Sciatic nerve (tissue), 2 donors: Measurements from ENCODE around the gene FBXW5. TPM values are rescaled to one million over a fixed set of nuclear protein-coding genes. Genes with fewer than 3 reads are reported as not detected.

Experiments
- ATAC-seq: fragments of 200-7000 bp; cut with Tn5 transposase; one replicate; pipeline ENCODE4 v1.9.1; 2020; ENCODE audit warnings: mild to moderate bottlenecking, moderate library complexity
- DNase-seq: peaks from one replicate; pipeline ENCODE4 v3.0.0-alpha.2; 2020; ENCODE audit warnings: low spot score
- intact Hi-C: fragments of 100-400 bp; cut with DNase I; formaldehyde crosslinking; loops from one replicate; pipeline ENCODE4 v1.14.2; 2022
- total RNA-seq: library from RNA; stranded (reverse); fragmentation: NEBNext Ultra II Directional; extraction: Animal tissue kit (Norgen Biotek cat#: 25700); gene quantifications from one replicate; pipeline ENCODE4 v1.2.1, GENCODE V29; 2021
- donor health status: DM: no; HTN: no; CAD: no.
- donor health status: DM: no; HTN: no; CAD: no.

FBXW5 gene
- 59.9 TPM for total RNA-seq

- ATAC-seq (peak; percentile 84), DNase-seq (peak; percentile 96)
- intact Hi-C loops, result loop anchor here (5.0 kb wide), 1 partner anchor 93 kb away; no protein-coding TSS in a partner anchor
These were observed at the start of gene FBXW5, which contains the start of gene C8G for GRCh38 chr9:136944519-136945332. FBXW5 (minus strand) TSS chr9:136944738; CDS start chr9:136944083, 655 bp downstream. C8G (plus strand) TSS chr9:136945243; CDS start chr9:136945321, 78 bp downstream.

- intact Hi-C loops, result no loop called here
- DNase-seq (no peak), ATAC-seq (no peak)
These were observed 48.4 kb upstream of the FBXW5 start for GRCh38 chr9:136992819-136993369.

GRCh38 chr9:136991993-136992818 is 47.7 kb upstream of the FBXW5 start, which contains the start of gene PAXX:
PAXX (plus strand) TSS chr9:136992422; CDS start chr9:136992444, 22 bp downstream.
- ATAC-seq (peak; percentile 93), DNase-seq (peak; percentile 96)
- intact Hi-C loops, result no loop called here

- ATAC-seq (no peak), DNase-seq (no peak)
- intact Hi-C loops, result no loop called here
These were observed 45.8 kb upstream of the FBXW5 start for GRCh38 chr9:136990242-136990911.

- ATAC-seq (no peak), DNase-seq (no peak)
- intact Hi-C loops, result no loop called here
These were observed 44.3 kb upstream of the FBXW5 start for GRCh38 chr9:136988872-136989271.

GRCh38 chr9:136985853-136986252 is 41.3 kb upstream of the FBXW5 start:
- ATAC-seq (no peak), DNase-seq (no peak)
- intact Hi-C loops, result no loop called here

GRCh38 chr9:136985027-136985602 is 40.6 kb upstream of the FBXW5 start:
- intact Hi-C loops, result no loop called here
- DNase-seq (no peak), ATAC-seq (no peak)

GRCh38 chr9:136984464-136985026 is 40.0 kb upstream of the FBXW5 start:
- DNase-seq (no peak), ATAC-seq (no peak)
- intact Hi-C loops, result no loop called here

- ATAC-seq (no peak), DNase-seq (no peak)
- intact Hi-C loops, result no loop called here
These were observed 39.2 kb upstream of the FBXW5 start for GRCh38 chr9:136983656-136984314.

GRCh38 chr9:136983167-136983566 is 38.6 kb upstream of the FBXW5 start:
- intact Hi-C loops, result no loop called here
- ATAC-seq (no peak), DNase-seq (no peak)

- ATAC-seq, result peak; percentile 1
- DNase-seq, result no peak
- intact Hi-C loops, result no loop called here
These were observed 37.9 kb upstream of the FBXW5 start, which contains the start of gene LCNL1 for GRCh38 chr9:136982232-136983051. LCNL1 (plus strand) TSS chr9:136982993; CDS start chr9:136983587, 594 bp downstream.

GRCh38 chr9:136981588-136982231 is 37.2 kb upstream of the FBXW5 start:
- intact Hi-C loops, result no loop called here
- DNase-seq (no peak), ATAC-seq (peak; percentile 2)

GRCh38 chr9:136980669-136981478 is 36.3 kb upstream of the FBXW5 start:
- no peak for DNase-seq
- no peak for ATAC-seq
- intact Hi-C loops, result no loop called here

- ATAC-seq (no peak), DNase-seq (no peak)
- intact Hi-C loops, result no loop called here
These were observed 35.4 kb upstream of the FBXW5 start for GRCh38 chr9:136979769-136980587.
